Small intestine (tissue), 7 donors: ENCODE data around the gene IL17RB. TPM values are rescaled to one million over a fixed set of nuclear protein-coding genes. Genes with fewer than 3 reads are reported as not detected.

ENCODE experiments used
- DNase-seq, 2 donors: peaks; one replicate each; pipeline versions ENCODE4 v3.0.0 to v3.0.0-alpha.2; 2013
- FAIRE-seq: peaks from 2 replicates; lab custom pipeline; 2012; peaks lifted over from hg19 to GRCh38; lab: Jason Lieb, UNC
- H3K27ac ChIP-seq, 3 donors: one replicate each; pipeline ENCODE4 v1.5.1; 2013; ENCODE audit warnings: low read length in 2 of 3, mild to moderate bottlenecking in 2 of 3, control low read depth in 1 of 3, inconsistent platforms in 1 of 3, low read depth in 1 of 3, moderate library complexity in 1 of 3
- H3K27me3 ChIP-seq, 3 donors: one replicate each; pipeline ENCODE4 v1.6.1; 2013; ENCODE audit warnings: low read length in 3 of 3, inconsistent platforms in 1 of 3; ENCODE audit not compliant: control insufficient read depth in 3 of 3, insufficient read depth in 3 of 3
- H3K36me3 ChIP-seq, 3 donors: one replicate each; pipeline ENCODE4 v1.6.1; 2013; ENCODE audit warnings: low read length in 3 of 3, inconsistent platforms in 1 of 3, low read depth in 1 of 3, mild to moderate bottlenecking in 1 of 3, moderate library complexity in 1 of 3; ENCODE audit not compliant: control insufficient read depth in 3 of 3, insufficient read depth in 2 of 3
- H3K4me1 ChIP-seq, 3 donors: one replicate each; pipeline ENCODE4 v1.6.1; 2013; ENCODE audit warnings: low read length in 2 of 3, inconsistent platforms in 1 of 3, low read depth in 1 of 3, mild to moderate bottlenecking in 1 of 3, moderate library complexity in 1 of 3; ENCODE audit not compliant: control insufficient read depth in 3 of 3, insufficient read depth in 2 of 3
- H3K4me3 ChIP-seq, 3 donors: one replicate each; pipeline ENCODE4 v1.5.1; 2013; ENCODE audit warnings: low read length in 3 of 3, control low read depth in 1 of 3, inconsistent platforms in 1 of 3, low read depth in 1 of 3, mild to moderate bottlenecking in 1 of 3, moderate library complexity in 1 of 3
- H3K9me3 ChIP-seq, 2 donors: one replicate each; pipeline ENCODE4 v1.6.1; 2013; ENCODE audit warnings: low read depth in 1 of 2, low read length in 1 of 2; ENCODE audit not compliant: control insufficient read depth in 2 of 2, insufficient read depth in 1 of 2
- WGBS, 3 donors: extraction: QIAGEN DNeasy Blood & Tissue Kit; methylation state at CpG; one replicate each; pipeline ENCODE4 v1.1.7; 2013; 5-methylcytosine and 5-hydroxymethylcytosine counted together
- polyA plus RNA-seq, 4 donors: library from polyadenylated mRNA; stranded (reverse) in 3 of 4; unstranded in 1 of 4; fragments of 200-250 nt in 3 of 4; fragments of 120-200 nt in 1 of 4; gene quantifications; one replicate each; pipeline versions ENCODE4 v1.2.1 to v1.2.3, GENCODE V29; 2013
- donor health status: healthy with polysubstance abuse.
- donor health status: control.
- donor health status: control.
- donor health status: Bipolar disorder and iron deficiency.
- donor health status: healthy.

Gene IL17RB
- polyA plus RNA-seq, 4 donors: 2.4 to 14.7 (median 9.8) TPM

- Histone ChIP-seq H3K9me3 (no peaks in the 10 kb centered on the region), H3K27ac (peak overlapping the region; percentile 97 to 99 (median 99)), H3K27me3 (no peaks in the 10 kb centered on the region), H3K36me3 (peaks cover 0 to 5% (median 2%) of the 10 kb centered on the region in 3 donors), H3K4me1 (peaks cover 2 to 14% (median 12%) of the 10 kb centered on the region in 3 donors), H3K4me3 (peak overlapping the region; percentile 83 to 92 (median 87))
- 2 to 4% (median 4%) methylated on average over 21 of the region's 21 CpGs for WGBS, 3 donors
- DNase-seq (peak; percentile 81 to 87), FAIRE-seq (no peak)
Observed at GRCh38 chr3:53890726-53891475, 44.5 kb downstream of the IL17RB start.

- FAIRE-seq (peak; percentile 95), DNase-seq (peak; percentile 99 to 100)
- Histone ChIP-seq H3K27me3 (no peaks in the 10 kb centered on the region), H3K4me3 (peak within 1 kb of the TSS; percentile 83 to 92 (median 87)), H3K36me3 (peaks cover 0 to 3% (median 2%) of the 10 kb centered on the region in 3 donors), H3K4me1 (peaks cover 2 to 14% (median 12%) of the 10 kb centered on the region in 3 donors), H3K27ac (peak within 1 kb of the TSS; percentile 97 to 99 (median 99)), H3K9me3 (no peaks in the 10 kb centered on the region)
- 0% methylated on average over 73 of the region's 73 CpGs for WGBS, 3 donors
Observed at GRCh38 chr3:53891497-53892285, 45.3 kb downstream of the IL17RB start, which contains the start of gene SELENOK. SELENOK (minus strand) TSS chr3:53891859.

DNA sequence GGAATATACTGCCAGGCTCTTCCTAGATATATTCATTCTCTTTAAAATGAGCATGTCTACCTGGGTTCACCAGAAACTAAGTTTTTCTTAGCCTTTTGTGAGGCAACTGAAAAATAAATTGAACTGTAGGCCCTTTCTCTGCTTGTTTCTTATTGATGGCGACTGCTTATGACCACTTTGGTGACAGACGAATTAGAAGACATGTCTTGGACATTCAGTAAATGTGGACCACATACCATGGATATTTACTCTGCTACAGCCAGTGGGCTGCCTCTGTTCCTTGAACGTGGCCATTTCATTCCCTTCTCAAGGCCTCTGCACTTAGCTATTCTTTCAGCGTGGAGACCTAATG, 45.9 kb downstream of the IL17RB start:
- no peaks in the 10 kb centered on the region for H3K36me3 ChIP-seq
- H3K9me3 ChIP-seq: no peaks in the 10 kb centered on the region
- DNase-seq: peak in 1 of 2 donors; percentile 9
- no peaks in the 10 kb centered on the region for H3K27me3 ChIP-seq
- H3K4me1 ChIP-seq: peaks cover 2 to 14% (median 12%) of the 10 kb centered on the region in 3 donors
- no peak for FAIRE-seq
- H3K4me3 ChIP-seq: peak overlapping the region in 2 of 3 donors; percentile 35 to 92
- H3K27ac ChIP-seq: peak overlapping the region; percentile 79 to 99 (median 99)
- 50 to 73% (median 59%) methylated on average over 4 of the region's 4 CpGs for WGBS, 3 donors

GRCh38 chr3:53899750-53900149, 53.4 kb downstream of the IL17RB start:
- FAIRE-seq: no peak
- H3K27ac ChIP-seq: no peak overlapping the region
- H3K9me3 ChIP-seq: no peaks in the 10 kb centered on the region
- WGBS, 3 donors: 69 to 72% (median 71%) methylated on average over 2 of the region's 2 CpGs
- H3K36me3 ChIP-seq: no peaks in the 10 kb centered on the region
- no peaks in the 10 kb centered on the region for H3K4me1 ChIP-seq
- peaks cover 0 to 4% (median 3%) of the 10 kb centered on the region in 3 donors for H3K27me3 ChIP-seq
- no peak overlapping the region for H3K4me3 ChIP-seq
- no peak for DNase-seq

DNA sequence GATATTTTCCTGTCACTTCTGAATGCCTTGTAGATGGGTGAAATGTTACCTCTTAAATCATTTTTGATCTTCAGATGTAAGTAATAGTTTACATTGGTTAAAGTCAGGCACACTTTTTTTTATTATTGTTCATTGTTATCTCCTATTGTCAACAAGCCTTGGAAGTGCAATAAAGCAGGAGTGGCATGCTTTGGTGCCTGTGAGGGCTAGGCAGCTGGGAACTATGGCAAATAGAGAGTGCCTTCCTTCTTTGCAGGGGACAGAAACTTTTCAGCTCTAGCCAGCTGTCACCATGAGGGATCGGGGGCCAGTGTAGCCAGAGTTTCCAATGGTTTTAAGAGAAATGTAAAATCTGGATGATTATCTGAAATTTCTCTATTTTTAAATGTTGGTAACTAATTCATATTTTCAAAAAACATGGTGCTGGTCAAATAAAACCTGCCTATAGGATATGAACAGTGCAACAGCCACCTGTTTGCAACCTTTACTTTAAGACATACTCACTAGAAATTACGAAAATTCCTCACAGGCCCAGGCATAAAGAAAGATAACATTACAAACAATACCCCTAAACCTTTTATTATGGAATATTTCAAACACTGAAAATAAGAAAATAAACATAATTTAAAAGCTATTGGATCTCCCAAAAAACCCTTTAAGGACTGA, 54.4 kb downstream of the IL17RB start:
- Histone ChIP-seq H3K36me3 (no peaks in the 10 kb centered on the region), H3K27ac (no peak overlapping the region), H3K4me3 (no peak overlapping the region), H3K4me1 (no peaks in the 10 kb centered on the region), H3K27me3 (peaks cover 0 to 4% (median 3%) of the 10 kb centered on the region in 3 donors), H3K9me3 (peaks cover 0 to 3% of the 10 kb centered on the region in 2 donors)
- 13 to 59% (median 47%) methylated on average over 2 of the region's 2 CpGs for WGBS, 3 donors
- FAIRE-seq (no peak), DNase-seq (peak; percentile 42 to 53)

GRCh38 chr3:53902067-53902466, 55.7 kb downstream of the IL17RB start:
- Histone ChIP-seq H3K9me3 (peaks cover 0 to 3% of the 10 kb centered on the region in 2 donors), H3K27me3 (peaks cover 0 to 4% (median 3%) of the 10 kb centered on the region in 3 donors), H3K4me3 (no peak overlapping the region), H3K4me1 (no peaks in the 10 kb centered on the region), H3K36me3 (no peaks in the 10 kb centered on the region), H3K27ac (no peak overlapping the region)
- no peak for DNase-seq
- WGBS, 3 donors: 17 to 32% (median 19%) methylated on average over 1 of the region's 1 CpG
- no peak for FAIRE-seq

DNA sequence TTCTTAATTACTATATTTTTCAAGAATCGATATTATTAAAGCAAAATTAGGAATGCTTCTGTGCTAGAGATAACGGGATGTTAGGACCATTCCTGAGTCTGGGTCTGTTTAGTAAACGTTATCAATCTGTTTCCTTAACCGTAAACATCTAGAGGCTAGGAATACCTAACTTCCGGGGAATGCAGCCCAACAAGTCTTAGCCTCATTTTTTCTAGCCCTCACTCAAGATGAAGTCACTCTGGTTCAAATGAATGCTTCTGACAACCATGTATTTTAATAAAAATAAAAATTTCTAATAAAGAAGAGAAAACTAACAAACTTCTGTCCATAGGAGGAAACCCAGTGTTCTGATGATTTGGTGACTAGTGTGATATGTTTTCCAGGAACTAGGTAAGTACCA, 56.3 kb downstream of the IL17RB start:
- H3K36me3 ChIP-seq: no peaks in the 10 kb centered on the region
- 64 to 79% (median 74%) methylated on average over 5 of the region's 5 CpGs for WGBS, 3 donors
- FAIRE-seq: no peak

GRCh38 chr3:53913401-53913800, 67.0 kb downstream of the IL17RB start:
- DNase-seq (peak in 1 of 2 donors; percentile 18), FAIRE-seq (no peak)
- no peak overlapping the region for H3K27ac ChIP-seq
- H3K36me3 ChIP-seq: no peaks in the 10 kb centered on the region
- H3K4me3 ChIP-seq: no peak overlapping the region
- no peaks in the 10 kb centered on the region for H3K4me1 ChIP-seq
- no peaks in the 10 kb centered on the region for H3K9me3 ChIP-seq
- WGBS, 3 donors: 66 to 86% (median 72%) methylated on average over 8 of the region's 8 CpGs
- H3K27me3 ChIP-seq: no peaks in the 10 kb centered on the region

More for the DNA sequence above, 56.3 kb downstream of the IL17RB start:
- no peak overlapping the region for H3K27ac ChIP-seq
- no peaks in the 10 kb centered on the region for H3K4me1 ChIP-seq
- H3K9me3 ChIP-seq: peaks cover 0 to 3% of the 10 kb centered on the region in 2 donors
- peaks cover 0 to under 1% (median under 1%) of the 10 kb centered on the region in 3 donors for H3K27me3 ChIP-seq
- H3K4me3 ChIP-seq: no peak overlapping the region
- DNase-seq: no peak
